Adipocyte (in vitro differentiated cells): ENCODE results near the gene EZH2.

Experiments
- DNase-seq: peaks from one replicate; pipeline ENCODE4 v3.0.0-alpha.2; 2015; ENCODE audit warnings: low read depth
- H3K27me3 ChIP-seq: replicated peaks from 2 replicates; pipeline ENCODE4 v1.7.0; 2013; ENCODE audit warnings: mild to moderate bottlenecking, low read length, moderate library complexity; ENCODE audit not compliant: control insufficient read depth, insufficient read depth
- H3K36me3 ChIP-seq: 2 replicates; pipeline ENCODE4 v1.7.0; 2013; ENCODE audit warnings: low read length, mild to moderate bottlenecking, moderate library complexity; ENCODE audit not compliant: control insufficient read depth, insufficient read depth, severe bottlenecking
- H3K4me1 ChIP-seq: 2 replicates; pipeline ENCODE4 v1.7.0; 2013; ENCODE audit warnings: mild to moderate bottlenecking, low read length, moderate library complexity; ENCODE audit not compliant: control insufficient read depth, insufficient read depth
- H3K4me3 ChIP-seq: 2 replicates; pipeline ENCODE4 v1.7.0; 2013; ENCODE audit warnings: mild to moderate bottlenecking, low read length, moderate library complexity
- H3K9ac ChIP-seq: 2 replicates; pipeline ENCODE4 v1.7.0; 2013; ENCODE audit warnings: mild to moderate bottlenecking, low read length, moderate library complexity
- H3K9me3 ChIP-seq: 2 replicates; pipeline ENCODE4 v1.7.0; 2013; ENCODE audit warnings: mild to moderate bottlenecking, low read length, moderate library complexity; ENCODE audit not compliant: control insufficient read depth

EZH2 gene

GRCh38 chr7:148789220-148789619, 94.9 kb downstream of the EZH2 start:
- Histone ChIP-seq H3K36me3 (peaks cover 96% of the 10 kb centered on the region), H3K4me1 (no peaks in the 10 kb centered on the region), H3K27me3 (no peaks in the 10 kb centered on the region), H3K9me3 (no peaks in the 10 kb centered on the region), H3K9ac (no peak overlapping the region), H3K4me3 (no peak overlapping the region)
- DNase-seq: no peak

DNA sequence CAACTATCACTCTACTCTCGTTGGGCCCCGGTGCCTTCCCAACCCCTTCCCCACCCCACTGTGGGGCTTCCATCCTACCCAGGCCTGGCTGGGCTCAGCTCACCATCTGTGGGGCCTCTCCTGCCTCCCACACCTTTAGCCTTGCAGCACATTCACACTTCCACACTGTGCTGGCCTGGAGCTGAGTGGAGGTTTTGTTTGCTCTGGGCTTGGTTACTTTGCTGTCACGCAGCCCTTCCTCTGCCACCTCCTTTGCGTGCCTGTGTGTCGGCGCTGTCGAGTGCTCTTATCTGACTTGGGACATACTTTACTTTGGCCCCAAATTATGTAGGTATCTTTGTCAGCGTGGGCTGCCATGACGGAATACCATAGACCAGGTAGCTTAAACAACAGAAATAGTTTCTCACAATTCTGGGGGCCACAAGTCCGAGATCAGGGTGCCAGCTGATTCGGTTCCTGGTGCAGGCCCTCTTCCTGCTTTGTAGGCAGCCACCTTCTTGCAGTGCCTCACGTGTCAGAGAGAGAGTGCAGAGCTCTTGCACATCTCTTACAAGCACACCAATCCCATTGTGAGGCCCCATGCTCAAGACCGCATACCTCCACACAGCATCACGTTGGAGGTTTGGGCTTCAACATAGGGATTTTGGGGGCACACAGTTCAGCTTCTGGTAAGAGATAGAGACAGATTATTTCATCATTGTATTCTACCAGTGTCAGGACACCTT, 96.4 kb downstream of the EZH2 start:
- Histone ChIP-seq H3K9me3 (no peaks in the 10 kb centered on the region), H3K9ac (no peak overlapping the region), H3K36me3 (peaks cover 91% of the 10 kb centered on the region)

GRCh38 chr7:148783801-148784527, 100.1 kb downstream of the EZH2 start:
- Histone ChIP-seq H3K4me1 (no peaks in the 10 kb centered on the region), H3K27me3 (no peaks in the 10 kb centered on the region), H3K9me3 (no peaks in the 10 kb centered on the region), H3K36me3 (peaks cover 83% of the 10 kb centered on the region), H3K4me3 (no peak overlapping the region), H3K9ac (no peak overlapping the region)
- no peak for DNase-seq

More for the DNA sequence above, 96.4 kb downstream of the EZH2 start:
- Histone ChIP-seq H3K4me1 (no peaks in the 10 kb centered on the region), H3K4me3 (no peak overlapping the region), H3K27me3 (no peaks in the 10 kb centered on the region)
- DNase-seq: no peak

DNA sequence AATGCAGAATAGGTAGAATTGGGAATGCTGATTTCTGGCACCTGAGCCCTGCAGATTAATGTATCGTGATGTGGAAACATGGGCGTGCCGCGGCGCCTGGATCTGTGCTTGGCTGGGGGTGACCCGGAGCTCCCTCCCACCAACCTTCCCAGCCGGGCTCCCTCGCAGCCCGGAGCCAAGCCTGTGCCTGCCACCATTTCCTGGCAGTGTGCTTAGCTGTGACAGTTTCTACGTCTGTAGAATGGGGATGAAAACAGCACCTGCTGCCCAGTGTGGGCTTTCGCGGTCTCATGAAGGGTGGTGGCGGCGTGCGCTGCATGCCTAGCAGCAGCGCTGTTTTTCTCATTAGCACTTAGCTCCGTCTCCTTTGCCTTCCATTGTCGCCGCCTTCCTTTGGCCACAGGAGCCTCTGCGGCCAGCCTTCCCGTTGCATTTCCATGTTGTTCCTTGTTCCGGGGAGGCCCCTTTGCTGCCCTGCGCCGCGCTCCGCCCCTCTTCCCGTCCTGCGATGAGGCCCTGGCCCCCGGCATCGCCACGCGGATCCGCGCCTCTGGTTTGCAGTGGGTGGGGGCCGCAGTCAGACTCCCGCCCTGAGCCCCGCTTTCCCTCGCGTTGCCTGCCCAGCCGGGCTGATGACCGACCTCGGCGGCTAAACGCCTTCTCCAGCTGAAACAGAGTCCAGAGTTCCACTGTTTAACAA, 101.2 kb downstream of the EZH2 start:
- H3K27me3 ChIP-seq: no peaks in the 10 kb centered on the region
- peaks cover 73% of the 10 kb centered on the region for H3K36me3 ChIP-seq
- H3K9me3 ChIP-seq: no peaks in the 10 kb centered on the region
- H3K9ac ChIP-seq: no peak overlapping the region
- H3K4me3 ChIP-seq: peak overlapping the region; percentile 53
- no peaks in the 10 kb centered on the region for H3K4me1 ChIP-seq
- DNase-seq: no peak

- H3K9ac ChIP-seq: no peak overlapping the region
- H3K27me3 ChIP-seq: no peaks in the 10 kb centered on the region
- no peak for DNase-seq
- H3K4me1 ChIP-seq: peaks cover 12% of the 10 kb centered on the region
- H3K9me3 ChIP-seq: no peaks in the 10 kb centered on the region
- H3K36me3 ChIP-seq: peaks cover 54% of the 10 kb centered on the region
- no peak overlapping the region for H3K4me3 ChIP-seq
Measured at GRCh38 chr7:148774471-148774870, 109.6 kb downstream of the EZH2 start.

DNA sequence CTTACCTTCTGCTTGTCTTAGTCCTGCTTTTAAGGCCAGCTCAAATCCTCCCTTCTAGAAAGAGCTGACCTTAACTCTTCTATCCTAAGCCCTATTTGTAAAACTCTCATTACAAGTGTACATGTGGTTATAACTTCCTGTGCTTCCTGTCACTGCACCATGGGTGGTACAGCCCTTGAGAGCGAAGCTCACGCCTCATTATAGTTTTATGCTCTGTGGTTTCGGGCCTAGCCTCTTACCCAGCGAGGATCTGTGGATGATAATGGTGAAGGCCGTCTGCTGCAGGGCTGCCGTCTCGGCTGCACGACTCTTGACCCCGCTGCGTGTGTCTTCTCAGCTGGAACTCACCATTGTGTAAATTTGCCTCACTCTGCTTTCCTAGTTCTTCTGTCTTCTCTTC, 110.8 kb downstream of the EZH2 start:
- H3K4me3 ChIP-seq: no peak overlapping the region
- no peaks in the 10 kb centered on the region for H3K9me3 ChIP-seq
- no peaks in the 10 kb centered on the region for H3K27me3 ChIP-seq
- DNase-seq: no peak
- H3K4me1 ChIP-seq: peaks cover 12% of the 10 kb centered on the region
- peaks cover 61% of the 10 kb centered on the region for H3K36me3 ChIP-seq
- H3K9ac ChIP-seq: no peak overlapping the region

GRCh38 chr7:148772297-148773089, 111.6 kb downstream of the EZH2 start:
- Histone ChIP-seq H3K9ac (no peak overlapping the region), H3K4me1 (peaks cover 12% of the 10 kb centered on the region), H3K9me3 (no peaks in the 10 kb centered on the region), H3K36me3 (peaks cover 69% of the 10 kb centered on the region), H3K27me3 (no peaks in the 10 kb centered on the region), H3K4me3 (no peak overlapping the region)
- peak; percentile 57 for DNase-seq

DNA sequence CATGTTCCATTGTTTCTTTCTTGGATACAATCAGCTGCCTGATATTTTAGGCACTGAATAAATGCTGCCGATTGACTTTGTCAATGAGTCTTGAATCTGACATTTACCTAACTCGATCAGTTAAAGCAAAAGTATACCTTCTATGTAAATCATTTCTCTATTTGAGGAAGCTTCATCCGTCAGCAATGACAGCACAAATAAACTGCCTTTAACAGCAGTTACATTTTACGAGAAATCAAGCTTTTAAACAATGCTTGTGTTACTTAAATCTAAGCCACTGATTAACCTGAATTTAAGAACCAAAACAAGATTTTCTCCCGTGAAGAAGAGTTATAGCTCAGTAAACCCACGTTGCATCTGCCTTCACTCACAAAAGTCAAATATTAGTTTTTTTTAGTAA, 114.1 kb downstream of the EZH2 start:
- DNase-seq: no peak
- Histone ChIP-seq H3K27me3 (no peaks in the 10 kb centered on the region), H3K9me3 (no peaks in the 10 kb centered on the region), H3K4me3 (no peak overlapping the region), H3K9ac (no peak overlapping the region), H3K4me1 (peaks cover 10% of the 10 kb centered on the region), H3K36me3 (peaks cover 72% of the 10 kb centered on the region)

- Histone ChIP-seq H3K4me1 (no peaks in the 10 kb centered on the region), H3K4me3 (no peak overlapping the region), H3K9ac (no peak overlapping the region), H3K27me3 (no peaks in the 10 kb centered on the region), H3K36me3 (peaks cover 60% of the 10 kb centered on the region), H3K9me3 (no peaks in the 10 kb centered on the region)
- peak; percentile 35 for DNase-seq
Measured at GRCh38 chr7:148763622-148764021, 120.5 kb downstream of the EZH2 start.

- no peak overlapping the region for H3K9ac ChIP-seq
- H3K27me3 ChIP-seq: no peaks in the 10 kb centered on the region
- DNase-seq: no peak
- peaks cover 57% of the 10 kb centered on the region for H3K36me3 ChIP-seq
- H3K4me1 ChIP-seq: no peaks in the 10 kb centered on the region
- H3K4me3 ChIP-seq: no peak overlapping the region
- no peaks in the 10 kb centered on the region for H3K9me3 ChIP-seq
Measured at GRCh38 chr7:148761499-148762278, 122.4 kb downstream of the EZH2 start.
